Spleen (tissue), 11 donors: ENCODE measurements around the gene ACTA1. TPM values are rescaled to one million over a fixed set of nuclear protein-coding genes. Genes with fewer than 3 reads are reported as not detected.

Experiments
- DNase-seq: peaks from one replicate; pipeline ENCODE4 v3.0.0-alpha.2; 2020
- H3K27ac ChIP-seq, 8 donors: fragments of 200-600 bp; sonication (generic) in 7 of 8; 1 replicate in 4 of 8; 2 replicates in 4 of 8; pipeline versions ENCODE4 v1.5.0 to v1.8.0; 2016 to 2021; ENCODE audit warnings: inconsistent platforms in 4 of 8, mild to moderate bottlenecking in 4 of 8, moderate library complexity in 1 of 8
- H3K27me3 ChIP-seq, 7 donors: fragments of 200-600 bp; sonication (generic) in 6 of 7; replicated peaks in 1 of 7; 1 replicate in 4 of 7; 2 replicates in 3 of 7; pipeline versions ENCODE4 v1.5.0 to v1.8.0; 2016 to 2021; ENCODE audit warnings: inconsistent platforms in 3 of 7, mild to moderate bottlenecking in 1 of 7
- H3K36me3 ChIP-seq, 6 donors: fragments of 200-600 bp; sonication (generic) in 5 of 6; 1 replicate in 4 of 6; 2 replicates in 2 of 6; pipeline versions ENCODE4 v1.5.0 to v1.8.0; 2016 to 2021; ENCODE audit warnings: inconsistent platforms in 2 of 6
- H3K4me1 ChIP-seq, 6 donors: fragments of 200-600 bp; sonication (generic) in 5 of 6; 1 replicate in 3 of 6; 2 replicates in 3 of 6; pipeline versions ENCODE4 v1.5.0 to v1.8.0; 2016 to 2021; ENCODE audit warnings: inconsistent platforms in 3 of 6
- H3K4me3 ChIP-seq, 8 donors: fragments of 200-600 bp; sonication (generic) in 7 of 8; 1 replicate in 4 of 8; 2 replicates in 4 of 8; pipeline versions ENCODE4 v1.5.0 to v1.8.0; 2016 to 2021; ENCODE audit warnings: inconsistent platforms in 4 of 8, mild to moderate bottlenecking in 4 of 8, moderate library complexity in 2 of 8
- H3K9me3 ChIP-seq, 8 donors: fragments of 200-600 bp; sonication (generic) in 7 of 8; 1 replicate in 4 of 8; 2 replicates in 4 of 8; pipeline versions ENCODE4 v1.5.0 to v1.8.0; 2016 to 2021; ENCODE audit warnings: inconsistent platforms in 4 of 8
- CTCF ChIP-seq, 11 experiments: fragments of 200-600 bp in 7 of 11; fragments of 450-650 bp in 4 of 11; sonication (generic) in 4 of 11; IDR thresholded peaks in 8 of 11; conservative IDR thresholded peaks in 3 of 11; 1 replicate in 7 of 11; 2 replicates in 4 of 11; pipeline versions ENCODE4 v1.4.0 to v1.8.0; 2016 to 2021; ENCODE audit warnings: antibody characterized with exemption in 11 of 11, inconsistent platforms in 4 of 11, mild to moderate bottlenecking in 1 of 11
- POLR2A ChIP-seq, 3 donors: fragments of 450-650 bp; IDR thresholded peaks; one replicate each; pipeline ENCODE4 v1.5.1; 2017; ENCODE audit warnings: antibody characterized with exemption in 3 of 3, mild to moderate bottlenecking in 1 of 3
- POLR2AphosphoS5 ChIP-seq, 3 donors: sonication (generic); formaldehyde crosslinking; IDR thresholded peaks; one replicate each; pipeline ENCODE4 v1.5.1; 2017; ENCODE audit warnings: antibody characterized with exemption in 3 of 3
- WGBS, 5 donors: extraction: QIAGEN DNeasy Blood & Tissue Kit in 3 of 5; methylation state at CpG; one replicate each; pipeline versions ENCODE4 v1.1.5 to v1.1.7; 2013 to 2018; 5-methylcytosine and 5-hydroxymethylcytosine counted together
- intact Hi-C: fragments of 100-400 bp; cut with DNase I; formaldehyde crosslinking; loops from one replicate; pipeline ENCODE4 v1.15.0; 2023; ENCODE audit warnings: low total_unique reads
- polyA plus RNA-seq, 3 donors: library from polyadenylated mRNA; stranded (reverse); fragments of 200-250 nt; gene quantifications; one replicate each; pipeline ENCODE4 v1.2.1, GENCODE V29; 2013
- total RNA-seq, 7 donors: library from RNA; depleted of rRNA in 3 of 7; stranded (reverse); fragments of >200 nt in 3 of 7; fragmentation: NEBNext Ultra II Directional in 4 of 7; extraction: Animal tissue kit (Norgen Biotek cat#: 25700) in 4 of 7; gene quantifications; one replicate each; pipeline versions ENCODE4 v1.1.0 to v1.2.1, GENCODE V29; 2016 to 2021
- donor health status: healthy with polysubstance abuse.
- donor health status: DM: no; HTN: no; CAD: no; lungs with moderate emphysema.
- donor health status: DM: no; HTN: no; CAD: no.
- donor health status: Bipolar disorder and iron deficiency.
- donor health status: healthy.
- donor health status: DM: no; HTN: no; CAD: no.
- donor health status: DM: yes; HTN: yes; CAD: no.

ACTA1 gene
- total and polyA plus RNA-seq, 10 donors, result 0.61 to 5.0 (median 0.81) TPM; not detected in 6

DNA sequence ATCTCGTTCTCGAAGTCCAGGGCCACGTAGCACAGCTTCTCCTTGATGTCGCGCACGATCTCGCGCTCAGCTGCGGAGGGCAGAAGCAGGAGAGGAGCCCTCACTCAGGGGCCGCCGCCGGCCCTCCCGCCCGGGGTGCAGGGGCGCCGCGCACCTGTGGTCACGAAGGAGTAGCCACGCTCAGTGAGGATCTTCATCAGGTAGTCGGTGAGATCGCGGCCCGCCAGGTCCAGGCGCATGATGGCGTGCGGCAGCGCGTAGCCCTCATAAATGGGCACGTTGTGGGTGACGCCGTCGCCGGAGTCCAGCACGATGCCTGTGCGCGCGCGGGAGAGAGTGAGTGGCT, 1.8 kb downstream of the ACTA1 start:
- DNase-seq, result no peak
- Histone ChIP-seq H3K4me3 (peak overlapping the region in 4 of 8 donors; percentile 8 to 56 (median 14)), H3K27ac (no peak overlapping the region), H3K27me3 (peaks cover 12 to 94% (median 77%) of the 10 kb centered on the region in 7 donors), H3K9me3 (no peaks in the 10 kb centered on the region), H3K4me1 (peaks cover 13 to 45% (median 26%) of the 10 kb centered on the region in 6 donors), H3K36me3 (no peaks in the 10 kb centered on the region)
- intact Hi-C loops, result no loop called here
- WGBS, 5 donors, result 0 to 14% (median 7%) methylated on average over 2 to 38 of the region's 38 CpGs; no CpG with 5 or more reads in 1 of the 5 donors
- TF ChIP-seq POLR2AphosphoS5 (IDR thresholded peaks at IDR 0.05) (no peak), POLR2A (IDR thresholded peaks at IDR 0.05) (no peak), CTCF (IDR thresholded peaks at IDR 0.05 in 8 of 11, conservative IDR thresholded peaks at IDR 0.05 in 3 of 11) (no peak)

DNA sequence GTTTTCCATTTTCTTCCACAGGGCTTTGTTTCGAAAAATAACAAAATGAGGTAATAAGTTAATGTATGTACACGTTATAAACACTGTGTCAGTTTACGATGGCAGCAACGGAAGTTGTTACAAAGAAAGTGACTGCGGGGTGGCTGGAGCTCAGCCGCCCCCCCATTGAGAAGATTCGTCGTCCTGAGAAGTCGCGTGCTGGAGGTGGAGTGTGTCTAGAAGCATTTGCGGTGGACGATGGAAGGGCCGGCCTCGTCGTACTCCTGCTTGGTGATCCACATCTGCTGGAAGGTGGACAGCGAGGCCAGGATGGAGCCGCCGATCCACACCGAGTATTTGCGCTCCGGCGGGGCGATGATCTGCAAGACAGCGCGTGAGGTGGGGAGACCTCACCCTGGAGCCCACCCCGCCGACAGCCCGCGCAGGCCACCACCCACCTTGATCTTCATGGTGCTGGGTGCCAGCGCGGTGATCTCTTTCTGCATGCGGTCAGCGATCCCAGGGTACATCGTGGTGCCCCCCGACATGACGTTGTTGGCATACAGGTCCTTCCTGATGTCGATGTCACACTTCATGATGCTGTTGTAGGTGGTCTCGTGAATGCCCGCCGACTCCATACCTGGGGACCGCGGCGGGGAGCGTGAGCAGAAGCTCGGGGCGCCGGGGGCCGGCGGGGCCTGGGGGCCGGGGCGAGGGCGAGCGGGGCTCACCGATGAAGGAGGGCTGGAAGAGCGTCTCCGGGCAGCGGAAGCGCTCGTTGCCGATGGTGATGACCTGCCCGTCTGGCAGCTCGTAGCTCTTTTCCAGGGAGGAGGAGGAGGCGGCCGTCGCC, 2.4 kb downstream of the ACTA1 start:
- intact Hi-C loops, result no loop called here
- 10 to 19% (median 10%) methylated on average over 33 to 65 of the region's 65 CpGs for WGBS, 5 donors
- H3K36me3 ChIP-seq, result no peaks in the 10 kb centered on the region
- peak overlapping the region in 5 of 8 donors; percentile 8 to 56 (median 17) for H3K4me3 ChIP-seq
- TF ChIP-seq CTCF (IDR thresholded peaks at IDR 0.05 in 8 of 11, conservative IDR thresholded peaks at IDR 0.05 in 3 of 11) (no peak), POLR2AphosphoS5 (IDR thresholded peaks at IDR 0.05) (no peak), POLR2A (IDR thresholded peaks at IDR 0.05) (no peak)
- H3K27me3 ChIP-seq, result peaks cover 12 to 100% (median 77%) of the 10 kb centered on the region in 7 donors
- DNase-seq, result no peak
- H3K4me1 ChIP-seq, result peaks cover 13 to 45% (median 26%) of the 10 kb centered on the region in 6 donors
- no peaks in the 10 kb centered on the region for H3K9me3 ChIP-seq
- no peak overlapping the region for H3K27ac ChIP-seq

- intact Hi-C loops, result no loop called here
- 4 to 8% (median 5%) methylated on average over 16 of the region's 16 CpGs for WGBS, 5 donors
- no peak for DNase-seq
- Histone ChIP-seq H3K4me1 (peaks cover 13 to 45% (median 26%) of the 10 kb centered on the region in 6 donors), H3K36me3 (no peaks in the 10 kb centered on the region), H3K27me3 (peaks cover 12 to 100% (median 77%) of the 10 kb centered on the region in 7 donors), H3K9me3 (no peaks in the 10 kb centered on the region), H3K4me3 (peak overlapping the region in 5 of 8 donors; percentile 8 to 56 (median 17)), H3K27ac (no peak overlapping the region)
- TF ChIP-seq CTCF (IDR thresholded peaks at IDR 0.05 in 8 of 11, conservative IDR thresholded peaks at IDR 0.05 in 3 of 11), result no peak
- TF ChIP-seq POLR2A (IDR thresholded peaks at IDR 0.05), result no peak
- no peak for TF ChIP-seq POLR2AphosphoS5 (IDR thresholded peaks at IDR 0.05)
Observed at GRCh38 chr1:229430761-229431283, 3.1 kb downstream of the ACTA1 start.

- whole genome bisulfite sequencing, 5 donors, result 65 to 76% (median 72%) methylated on average over 3 of the region's 3 CpGs
- no peak for TF ChIP-seq POLR2AphosphoS5 (IDR thresholded peaks at IDR 0.05)
- no peak for TF ChIP-seq CTCF (IDR thresholded peaks at IDR 0.05 in 8 of 11, conservative IDR thresholded peaks at IDR 0.05 in 3 of 11)
- TF ChIP-seq POLR2A (IDR thresholded peaks at IDR 0.05), result no peak
- peaks cover 4 to 95% (median 57%) of the 10 kb centered on the region in 7 donors for H3K27me3 ChIP-seq
- H3K4me3 ChIP-seq, result no peak overlapping the region
- H3K36me3 ChIP-seq, result no peaks in the 10 kb centered on the region
- peaks cover 11 to 29% (median 20%) of the 10 kb centered on the region in 6 donors for H3K4me1 ChIP-seq
- H3K9me3 ChIP-seq, result peaks cover 0 to 16% (median 14%) of the 10 kb centered on the region in 8 donors
- H3K27ac ChIP-seq, result no peak overlapping the region
- DNase-seq, result no peak
- intact Hi-C loops, result no loop called here
Observed at GRCh38 chr1:229428256-229428655, 5.6 kb downstream of the ACTA1 start.
